Transverse colon (tissue), 4 donors: ENCODE data around the gene SPHK1. TPM values are rescaled to one million over a fixed set of nuclear protein-coding genes. Genes with fewer than 3 reads are reported as not detected.

ENCODE experiments used
- DNase-seq: peaks from one replicate; pipeline ENCODE4 v3.0.0-alpha.2; 2019
- H3K27ac ChIP-seq, 4 donors: fragments of 200-600 bp; sonication (generic); 2 replicates each; pipeline ENCODE4 v1.5.1; 2016 to 2018; ENCODE audit warnings: inconsistent platforms in 4 of 4
- H3K27me3 ChIP-seq: fragments of 200-600 bp; sonication (generic); 2 replicates; pipeline ENCODE4 v1.5.1; 2017; ENCODE audit warnings: inconsistent platforms
- H3K36me3 ChIP-seq, 4 donors: fragments of 200-600 bp; sonication (generic); 2 replicates each; pipeline ENCODE4 v1.5.1; 2017 to 2019; ENCODE audit warnings: inconsistent platforms in 4 of 4
- H3K4me1 ChIP-seq, 4 donors: fragments of 200-600 bp; sonication (generic); 2 replicates each; pipeline ENCODE4 v1.5.1; 2017 to 2020; ENCODE audit warnings: inconsistent platforms in 4 of 4
- H3K4me3 ChIP-seq, 4 donors: fragments of 200-600 bp; sonication (generic); 1 replicate in 1 of 4; 2 replicates in 3 of 4; pipeline versions ENCODE4 v1.5.1 to v1.6.1; 2017 to 2019; ENCODE audit warnings: inconsistent platforms in 4 of 4
- H3K9me3 ChIP-seq, 2 donors: fragments of 200-600 bp; sonication (generic); 2 replicates each; pipeline ENCODE4 v1.5.1; 2017 to 2019; ENCODE audit warnings: inconsistent platforms in 2 of 2
- EP300 ChIP-seq: sonication (generic); formaldehyde crosslinking; IDR thresholded peaks from one replicate; pipeline ENCODE4 v1.6.1; 2017; ENCODE audit warnings: antibody characterized with exemption, low read depth
- POLR2A ChIP-seq: fragments of 450-650 bp; IDR thresholded peaks from one replicate; pipeline ENCODE4 v1.6.1; 2016; ENCODE audit warnings: antibody characterized with exemption, mild to moderate bottlenecking, moderate library complexity
- POLR2AphosphoS5 ChIP-seq, 3 donors: sonication (generic); formaldehyde crosslinking; IDR thresholded peaks; one replicate each; pipeline ENCODE4 v1.6.1; 2016; ENCODE audit warnings: antibody characterized with exemption in 3 of 3
- WGBS, 2 donors: methylation state at CpG; one replicate each; pipeline ENCODE4 v1.1.5; 2018; ENCODE audit warnings: low coverage in 1 of 2; 5-methylcytosine and 5-hydroxymethylcytosine counted together
- in situ Hi-C, 4 donors: fragments of 200-750 bp; cut with MboI; loops; one replicate each; pipeline versions ENCODE4 v1.15.0 to v1.15.1; 2017; ENCODE audit warnings: low sequenced_read_pairs in 3 of 4, low pct_ligation_motif_present in 1 of 4, low pct_unique_long_range_greater_than_20kb in 1 of 4
- intact Hi-C: fragments of 100-400 bp; cut with DNase I; formaldehyde crosslinking; loops from one replicate; pipeline ENCODE4 v1.15.1; 2023; ENCODE audit warnings: low total_unique reads
- total RNA-seq, 4 donors: library from RNA; depleted of rRNA; stranded (reverse); fragments of >200 nt; gene quantifications; one replicate each; pipeline ENCODE4 v1.1.0, GENCODE V29; 2016
- TF ChIP-seq, protein P1 (sequence below), 5 experiments: fragments of 200-600 bp in 3 of 5; fragments of 450-650 bp in 2 of 5; sonication (generic) in 3 of 5; IDR thresholded peaks; 1 replicate in 2 of 5; 2 replicates in 3 of 5; pipeline ENCODE4 v1.5.1; 2016 to 2017; ENCODE audit warnings: antibody characterized with exemption in 5 of 5, inconsistent platforms in 3 of 5, mild to moderate bottlenecking in 2 of 5, moderate library complexity in 1 of 5

Gene SPHK1
- total RNA-seq, 4 donors from 2014 or later, result 4.2 to 16.1 (median 6.8) TPM; not detected in 1

DNA sequence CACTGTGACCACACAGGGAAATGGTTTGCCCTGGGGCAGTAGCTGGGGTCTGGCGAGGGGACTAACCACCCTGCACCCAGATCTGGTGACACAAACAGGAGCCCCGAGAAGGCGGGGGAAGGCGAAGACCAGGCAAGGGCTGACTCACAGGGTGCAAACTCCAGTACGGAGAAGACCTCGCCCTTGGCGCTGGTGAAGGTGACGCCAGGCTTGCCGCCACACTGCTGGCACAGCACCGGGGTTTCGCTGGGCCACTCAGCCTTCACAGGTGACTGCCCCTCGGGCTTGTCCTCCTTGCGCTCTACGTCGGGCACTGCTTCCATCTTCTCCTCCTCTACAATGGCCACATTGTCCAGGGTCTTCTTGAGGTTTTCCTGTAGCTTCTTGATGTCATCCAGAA, 11.6 kb downstream of the SPHK1 start:
- intact Hi-C loops, result loop anchor here (2.0 kb wide), 1 partner anchor 91 kb away; no protein-coding TSS in a partner anchor
- peaks cover 0 to 31% (median 17%) of the 10 kb centered on the region in 4 donors for H3K36me3 ChIP-seq
- WGBS, 2 donors, result 95% methylated on average over 15 of the region's 15 CpGs; no CpG with 5 or more reads in 1 of the 2 donors

DNA sequence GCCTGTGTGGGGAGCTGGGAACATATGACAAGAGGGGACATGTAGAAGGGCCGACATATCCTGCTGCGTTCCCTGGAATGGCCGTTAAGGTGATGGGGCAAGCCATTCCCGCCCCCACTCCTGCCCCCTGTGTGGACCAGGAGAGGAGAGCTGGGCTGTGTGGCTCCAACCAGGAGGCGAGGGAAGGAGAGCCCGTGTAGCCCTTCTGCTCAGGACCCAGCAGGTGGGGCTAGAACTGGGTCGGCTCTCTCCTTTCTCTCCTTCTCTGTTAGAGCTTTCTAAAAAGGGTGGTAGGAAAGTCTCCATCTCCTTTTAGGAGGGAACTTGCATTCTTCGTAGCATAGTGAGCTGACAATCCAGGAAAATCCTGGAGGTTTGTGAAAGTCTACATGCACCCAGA, 12.8 kb downstream of the SPHK1 start:
- H3K4me1 ChIP-seq, result no peaks in the 10 kb centered on the region
- no peak overlapping the region for H3K27ac ChIP-seq
- 82% methylated on average over 8 of the region's 8 CpGs; no CpG with 5 or more reads in 1 of the 2 donors for WGBS, 2 donors
- in situ Hi-C loops, result loop anchor here in 3 of 4 donors (5.0 to 10.0 kb wide), 2 partner anchors 92 to 95 kb away; partner anchors contain the start of gene QRICH2 (in 1 of the 3)
- TF ChIP-seq POLR2A (no peak), POLR2AphosphoS5 (IDR thresholded peaks at IDR 0.05) (no peak), EP300 (no peak)
- TF ChIP-seq, protein P1, sequence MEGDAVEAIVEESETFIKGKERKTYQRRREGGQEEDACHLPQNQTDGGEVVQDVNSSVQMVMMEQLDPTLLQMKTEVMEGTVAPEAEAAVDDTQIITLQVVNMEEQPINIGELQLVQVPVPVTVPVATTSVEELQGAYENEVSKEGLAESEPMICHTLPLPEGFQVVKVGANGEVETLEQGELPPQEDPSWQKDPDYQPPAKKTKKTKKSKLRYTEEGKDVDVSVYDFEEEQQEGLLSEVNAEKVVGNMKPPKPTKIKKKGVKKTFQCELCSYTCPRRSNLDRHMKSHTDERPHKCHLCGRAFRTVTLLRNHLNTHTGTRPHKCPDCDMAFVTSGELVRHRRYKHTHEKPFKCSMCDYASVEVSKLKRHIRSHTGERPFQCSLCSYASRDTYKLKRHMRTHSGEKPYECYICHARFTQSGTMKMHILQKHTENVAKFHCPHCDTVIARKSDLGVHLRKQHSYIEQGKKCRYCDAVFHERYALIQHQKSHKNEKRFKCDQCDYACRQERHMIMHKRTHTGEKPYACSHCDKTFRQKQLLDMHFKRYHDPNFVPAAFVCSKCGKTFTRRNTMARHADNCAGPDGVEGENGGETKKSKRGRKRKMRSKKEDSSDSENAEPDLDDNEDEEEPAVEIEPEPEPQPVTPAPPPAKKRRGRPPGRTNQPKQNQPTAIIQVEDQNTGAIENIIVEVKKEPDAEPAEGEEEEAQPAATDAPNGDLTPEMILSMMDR (IDR thresholded peaks at IDR 0.05), result no peak
- intact Hi-C loops, result loop anchor here (2.0 kb wide), 1 partner anchor 92 kb away; no protein-coding TSS in a partner anchor
- H3K36me3 ChIP-seq, result peaks cover 0 to 33% (median 19%) of the 10 kb centered on the region in 4 donors
- H3K9me3 ChIP-seq, result no peaks in the 10 kb centered on the region
- no peak overlapping the region for H3K4me3 ChIP-seq
- no peaks in the 10 kb centered on the region for H3K27me3 ChIP-seq
- no peak for DNase-seq

More for the DNA sequence above, 11.6 kb downstream of the SPHK1 start:
- Histone ChIP-seq H3K4me3 (no peak overlapping the region), H3K9me3 (no peaks in the 10 kb centered on the region), H3K4me1 (no peaks in the 10 kb centered on the region), H3K27me3 (no peaks in the 10 kb centered on the region), H3K27ac (no peak overlapping the region)
- TF ChIP-seq POLR2A, result no peak
- TF ChIP-seq, protein P1 (IDR thresholded peaks at IDR 0.05), result no peak
- no peak for TF ChIP-seq POLR2AphosphoS5 (IDR thresholded peaks at IDR 0.05)
- TF ChIP-seq EP300, result no peak
- no peak for DNase-seq
- in situ Hi-C loops, result loop anchor here in 3 of 4 donors (5.0 to 10.0 kb wide), 2 partner anchors 91 to 94 kb away; partner anchors contain the start of gene QRICH2 (in 1 of the 3)

DNA sequence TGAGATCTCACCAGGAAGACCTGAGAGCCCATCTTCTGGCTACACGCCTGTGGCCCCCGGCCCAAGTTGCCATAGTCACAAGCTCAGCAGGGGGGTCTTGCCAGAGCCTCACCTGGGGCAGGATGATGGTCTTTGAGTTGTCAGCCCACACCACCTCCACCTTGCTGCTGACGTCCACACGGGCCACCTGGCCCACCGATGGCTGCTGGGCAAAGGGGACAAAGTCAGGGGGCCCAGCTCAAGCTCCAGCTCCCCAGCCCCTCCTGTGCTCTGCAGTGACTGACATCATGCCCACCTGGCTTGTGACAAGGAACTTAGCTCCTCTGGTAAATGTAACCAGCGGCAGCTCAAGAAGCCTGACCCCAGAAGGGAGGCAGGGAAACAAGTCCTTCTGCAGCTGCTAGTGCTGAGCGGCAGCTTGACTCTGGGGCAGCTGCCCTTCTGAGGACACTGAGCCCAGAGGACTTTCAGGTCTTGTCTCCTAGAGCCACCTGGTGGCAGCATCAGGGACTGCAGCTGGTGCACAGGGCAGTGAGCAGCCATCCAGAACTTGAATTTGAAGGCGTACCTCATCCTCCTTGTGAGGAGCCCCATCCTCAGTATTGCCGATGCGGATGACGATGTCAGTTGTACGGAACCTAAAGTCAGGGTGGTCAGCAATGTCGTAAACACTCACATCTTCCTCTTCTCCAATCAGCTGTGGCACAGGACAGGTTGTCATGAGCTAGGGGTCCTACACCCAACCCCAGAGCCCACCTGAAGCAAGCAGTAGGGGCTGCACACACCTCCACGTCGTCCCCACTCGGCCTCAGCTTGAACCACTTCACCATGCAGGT, 13.5 kb downstream of the SPHK1 start:
- H3K9me3 ChIP-seq, result no peaks in the 10 kb centered on the region
- TF ChIP-seq, protein P1 (IDR thresholded peaks at IDR 0.05), result peak; percentile 97 to 98 (median 98)
- TF ChIP-seq EP300 (no peak), POLR2AphosphoS5 (IDR thresholded peaks at IDR 0.05) (no peak), POLR2A (no peak)
- intact Hi-C loops (loop anchor here (2.0 kb wide), 1 partner anchor 93 kb away; no protein-coding TSS in a partner anchor), in situ Hi-C loops (loop anchor here in 3 of 4 donors (5.0 to 10.0 kb wide), 2 partner anchors 93 to 96 kb away; partner anchors contain the start of gene QRICH2 (in 1 of the 3))
- no peaks in the 10 kb centered on the region for H3K4me1 ChIP-seq
- H3K27ac ChIP-seq, result no peak overlapping the region
- H3K27me3 ChIP-seq, result no peaks in the 10 kb centered on the region
- peaks cover 0 to 35% (median 19%) of the 10 kb centered on the region in 4 donors for H3K36me3 ChIP-seq
- 47% methylated on average over 16 of the region's 16 CpGs; no CpG with 5 or more reads in 1 of the 2 donors for WGBS, 2 donors
- no peak overlapping the region for H3K4me3 ChIP-seq
- DNase-seq, result peak; percentile 91

- DNase-seq, result no peak
- Histone ChIP-seq H3K9me3 (no peaks in the 10 kb centered on the region), H3K4me3 (no peak overlapping the region), H3K27ac (no peak overlapping the region), H3K4me1 (no peaks in the 10 kb centered on the region), H3K27me3 (no peaks in the 10 kb centered on the region), H3K36me3 (peaks cover 0 to 32% (median 19%) of the 10 kb centered on the region in 4 donors)
- in situ Hi-C loops (loop anchor here in 3 of 4 donors (5.0 to 10.0 kb wide), 2 partner anchors 94 to 96 kb away; partner anchors contain the start of gene QRICH2 (in 1 of the 3)), intact Hi-C loops (no loop called here)
- no peak for TF ChIP-seq EP300
- TF ChIP-seq POLR2A, result no peak
- TF ChIP-seq, protein P1 (IDR thresholded peaks at IDR 0.05), result no peak
- no peak for TF ChIP-seq POLR2AphosphoS5 (IDR thresholded peaks at IDR 0.05)
- WGBS, 2 donors, result 87% methylated on average over 20 of the region's 20 CpGs; no CpG with 5 or more reads in 1 of the 2 donors
Measured at GRCh38 chr17:76398523-76399174, 14.2 kb downstream of the SPHK1 start.
